ENCODE measurements around the gene TBCD.

TBCD gene

GRCh38 chr17:82871776-82872561 is 120.1 kb downstream of the TBCD start:
- DNase-seq (ENCODE audit: low spot score) = no peak

GRCh38 chr17:82872591-82873520 is 121.0 kb downstream of the TBCD start:
- no peak for DNase-seq (ENCODE audit: low spot score)

- DNase-seq (ENCODE audit: low spot score) = no peak
These were observed 121.7 kb downstream of the TBCD start for GRCh38 chr17:82873521-82873920.

- no peak for DNase-seq (ENCODE audit: low spot score)
These were observed 122.4 kb downstream of the TBCD start for GRCh38 chr17:82874011-82874835.

- DNase-seq (ENCODE audit: low spot score) = no peak
These were observed 123.6 kb downstream of the TBCD start for GRCh38 chr17:82875407-82875856.

- peak; percentile 41 for DNase-seq (ENCODE audit: low spot score)
These were observed 124.3 kb downstream of the TBCD start for GRCh38 chr17:82876149-82876548.

- peak; percentile 95 for DNase-seq (ENCODE audit: low spot score)
These were observed 124.9 kb downstream of the TBCD start for GRCh38 chr17:82876602-82877379.

- no peak for DNase-seq (ENCODE audit: low spot score)
These were observed 126.7 kb downstream of the TBCD start for GRCh38 chr17:82878527-82878926.

GRCh38 chr17:82879241-82879640 is 127.4 kb downstream of the TBCD start:
- no peak for DNase-seq (ENCODE audit: low spot score)

- DNase-seq (ENCODE audit: low spot score) = no peak
These were observed 128.9 kb downstream of the TBCD start for GRCh38 chr17:82880620-82881323.

GRCh38 chr17:82881324-82881823 is 129.5 kb downstream of the TBCD start:
- no peak for DNase-seq (ENCODE audit: low spot score)

- DNase-seq (ENCODE audit: low spot score) = no peak
These were observed 130.2 kb downstream of the TBCD start for GRCh38 chr17:82881900-82882714.

GRCh38 chr17:82882715-82883418 is 131.0 kb downstream of the TBCD start:
- no peak for DNase-seq (ENCODE audit: low spot score)

- DNase-seq (ENCODE audit: low spot score) = no peak
These were observed 131.7 kb downstream of the TBCD start for GRCh38 chr17:82883419-82884031.

GRCh38 chr17:82884341-82884969 is 132.6 kb downstream of the TBCD start:
- DNase-seq (ENCODE audit: low spot score) = no peak

- no peak for DNase-seq (ENCODE audit: low spot score)
These were observed 133.1 kb downstream of the TBCD start for GRCh38 chr17:82884970-82885353.

- DNase-seq (ENCODE audit: low spot score) = no peak
These were observed 135.6 kb downstream of the TBCD start for GRCh38 chr17:82887255-82888164.
